ENCODE measurements around the gene ABI2.

The ABI2 gene

GRCh38 chr2:203441463-203441862 lies 113.3 kb downstream of the ABI2 start:
- WGBS (ENCODE audit: extremely low coverage, insufficient coverage, low lambda C conversion rate) = no CpG with 5 or more reads among the region's 3 CpGs

GRCh38 chr2:203442463-203442862 lies 114.3 kb downstream of the ABI2 start:
- no peaks in the 10 kb centered on the region for H3K27me3 ChIP-seq (ENCODE audit: insufficient read depth, low read length, poor library complexity)
- no peak for DNase-seq
- no peak overlapping the region for H3K56ac ChIP-seq (ENCODE audit: low read length)
- H3K36me3 ChIP-seq (ENCODE audit: control insufficient read depth, insufficient read depth, low read length) = peaks cover 2% of the 10 kb centered on the region
- no peak overlapping the region for H3K9ac ChIP-seq (ENCODE audit: low read length)
- H2BK120ac ChIP-seq (ENCODE audit: low read depth, low read length) = no peak overlapping the region
- no peak overlapping the region for H3K23ac ChIP-seq (ENCODE audit: low read length)
- no peak overlapping the region for H2BK15ac ChIP-seq (replicated peaks; ENCODE audit: low read depth)
- WGBS (ENCODE audit: extremely low coverage, insufficient coverage, low lambda C conversion rate) = no CpG with 5 or more reads among the region's 5 CpGs
- H3K79me2 ChIP-seq (ENCODE audit: control insufficient read depth, insufficient read depth, low read length) = no peaks in the 10 kb centered on the region
- H3K4ac ChIP-seq (ENCODE audit: low read depth, low read length) = no peak overlapping the region
- H2AK5ac ChIP-seq (ENCODE audit: low read length) = no peak overlapping the region
- no peak overlapping the region for H4K5ac ChIP-seq (ENCODE audit: low read length)
- H3K27ac ChIP-seq (ENCODE audit: low read depth, low read length) = no peak overlapping the region
- no peak overlapping the region for H2BK5ac ChIP-seq (ENCODE audit: low read length)
- H3K79me1 ChIP-seq (ENCODE audit: low read length) = peaks cover 3% of the 10 kb centered on the region
- no peak overlapping the region for H4K8ac ChIP-seq (ENCODE audit: low read depth, low read length)
- H3K4me1 ChIP-seq (ENCODE audit: control insufficient read depth, low read depth, low read length) = no peaks in the 10 kb centered on the region
- no peak overlapping the region for H3K18ac ChIP-seq (ENCODE audit: low read length)
- H3K4me3 ChIP-seq (ENCODE audit: low read length) = no peak overlapping the region
- H3K4me2 ChIP-seq (ENCODE audit: low read length) = no peak overlapping the region

More at GRCh38 chr2:203441463-203441862, 113.3 kb downstream of the ABI2 start:
- H3K4me1 ChIP-seq (ENCODE audit: control insufficient read depth, low read depth, low read length) = no peaks in the 10 kb centered on the region
- H3K18ac ChIP-seq (ENCODE audit: low read length) = no peak overlapping the region
- H3K4me2 ChIP-seq (ENCODE audit: low read length) = no peak overlapping the region
- no peak overlapping the region for H3K56ac ChIP-seq (ENCODE audit: low read length)
- no peak overlapping the region for H3K4me3 ChIP-seq (ENCODE audit: low read length)
- no peak overlapping the region for H3K9ac ChIP-seq (ENCODE audit: low read length)
- H2BK120ac ChIP-seq (ENCODE audit: low read depth, low read length) = no peak overlapping the region
- no peak overlapping the region for H3K27ac ChIP-seq (ENCODE audit: low read depth, low read length)
- H4K8ac ChIP-seq (ENCODE audit: low read depth, low read length) = no peak overlapping the region
- DNase-seq = no peak
- no peaks in the 10 kb centered on the region for H3K27me3 ChIP-seq (ENCODE audit: insufficient read depth, low read length, poor library complexity)
- H2BK5ac ChIP-seq (ENCODE audit: low read length) = no peak overlapping the region
- no peak overlapping the region for H2AK5ac ChIP-seq (ENCODE audit: low read length)
- H2BK15ac ChIP-seq (replicated peaks; ENCODE audit: low read depth) = no peak overlapping the region
- H3K79me1 ChIP-seq (ENCODE audit: low read length) = peaks cover 3% of the 10 kb centered on the region
- H3K23ac ChIP-seq (ENCODE audit: low read length) = no peak overlapping the region
- no peaks in the 10 kb centered on the region for H3K79me2 ChIP-seq (ENCODE audit: control insufficient read depth, insufficient read depth, low read length)
- H4K5ac ChIP-seq (ENCODE audit: low read length) = no peak overlapping the region
- H3K4ac ChIP-seq (ENCODE audit: low read depth, low read length) = no peak overlapping the region
- peaks cover 2% of the 10 kb centered on the region for H3K36me3 ChIP-seq (ENCODE audit: control insufficient read depth, insufficient read depth, low read length)

GRCh38 chr2:203444738-203445137 lies 116.5 kb downstream of the ABI2 start:
- H4K8ac ChIP-seq (ENCODE audit: low read depth, low read length) = no peak overlapping the region
- no peak overlapping the region for H2AK5ac ChIP-seq (ENCODE audit: low read length)
- no peak overlapping the region for H3K9ac ChIP-seq (ENCODE audit: low read length)
- H4K5ac ChIP-seq (ENCODE audit: low read length) = no peak overlapping the region
- H3K18ac ChIP-seq (ENCODE audit: low read length) = no peak overlapping the region
- no peaks in the 10 kb centered on the region for H3K36me3 ChIP-seq (ENCODE audit: control insufficient read depth, insufficient read depth, low read length)
- H3K27me3 ChIP-seq (ENCODE audit: insufficient read depth, low read length, poor library complexity) = no peaks in the 10 kb centered on the region
- no peak for DNase-seq
- no CpG with 5 or more reads among the region's 7 CpGs for WGBS (ENCODE audit: extremely low coverage, insufficient coverage, low lambda C conversion rate)
- no peak overlapping the region for H2BK120ac ChIP-seq (ENCODE audit: low read depth, low read length)
- H2BK15ac ChIP-seq (replicated peaks; ENCODE audit: low read depth) = no peak overlapping the region
- no peak overlapping the region for H3K23ac ChIP-seq (ENCODE audit: low read length)
- no peaks in the 10 kb centered on the region for H3K79me1 ChIP-seq (ENCODE audit: low read length)
- H3K79me2 ChIP-seq (ENCODE audit: control insufficient read depth, insufficient read depth, low read length) = no peaks in the 10 kb centered on the region
- H3K4ac ChIP-seq (ENCODE audit: low read depth, low read length) = no peak overlapping the region
- H3K56ac ChIP-seq (ENCODE audit: low read length) = no peak overlapping the region
- H2BK5ac ChIP-seq (ENCODE audit: low read length) = no peak overlapping the region
- H3K4me3 ChIP-seq (ENCODE audit: low read length) = no peak overlapping the region
- no peak overlapping the region for H3K4me2 ChIP-seq (ENCODE audit: low read length)
- H3K4me1 ChIP-seq (ENCODE audit: control insufficient read depth, low read depth, low read length) = no peaks in the 10 kb centered on the region
- H3K27ac ChIP-seq (ENCODE audit: low read depth, low read length) = no peak overlapping the region

- H2AK5ac ChIP-seq (ENCODE audit: low read length) = no peak overlapping the region
- no peaks in the 10 kb centered on the region for H3K36me3 ChIP-seq (ENCODE audit: control insufficient read depth, insufficient read depth, low read length)
- H2BK5ac ChIP-seq (ENCODE audit: low read length) = no peak overlapping the region
- no peak overlapping the region for H3K4ac ChIP-seq (ENCODE audit: low read depth, low read length)
- H3K27me3 ChIP-seq (ENCODE audit: insufficient read depth, low read length, poor library complexity) = no peaks in the 10 kb centered on the region
- no peak overlapping the region for H3K18ac ChIP-seq (ENCODE audit: low read length)
- H3K4me1 ChIP-seq (ENCODE audit: control insufficient read depth, low read depth, low read length) = no peaks in the 10 kb centered on the region
- no peak overlapping the region for H3K27ac ChIP-seq (ENCODE audit: low read depth, low read length)
- no peak overlapping the region for H3K9ac ChIP-seq (ENCODE audit: low read length)
- DNase-seq = no peak
- no peak overlapping the region for H2BK120ac ChIP-seq (ENCODE audit: low read depth, low read length)
- no peak overlapping the region for H3K23ac ChIP-seq (ENCODE audit: low read length)
- no CpG with 5 or more reads among the region's 3 CpGs for WGBS (ENCODE audit: extremely low coverage, insufficient coverage, low lambda C conversion rate)
- no peaks in the 10 kb centered on the region for H3K79me1 ChIP-seq (ENCODE audit: low read length)
- H4K8ac ChIP-seq (ENCODE audit: low read depth, low read length) = no peak overlapping the region
- no peak overlapping the region for H3K4me3 ChIP-seq (ENCODE audit: low read length)
- no peak overlapping the region for H4K5ac ChIP-seq (ENCODE audit: low read length)
- no peak overlapping the region for H3K56ac ChIP-seq (ENCODE audit: low read length)
- H3K79me2 ChIP-seq (ENCODE audit: control insufficient read depth, insufficient read depth, low read length) = no peaks in the 10 kb centered on the region
- no peak overlapping the region for H2BK15ac ChIP-seq (replicated peaks; ENCODE audit: low read depth)
- no peak overlapping the region for H3K4me2 ChIP-seq (ENCODE audit: low read length)
Measured at GRCh38 chr2:203446071-203446481, 117.9 kb downstream of the ABI2 start.

- no peak overlapping the region for H3K4me2 ChIP-seq (ENCODE audit: low read length)
- no peak overlapping the region for H3K9ac ChIP-seq (ENCODE audit: low read length)
- no peak for DNase-seq
- H3K36me3 ChIP-seq (ENCODE audit: control insufficient read depth, insufficient read depth, low read length) = no peaks in the 10 kb centered on the region
- no CpG with 5 or more reads among the region's 3 CpGs for WGBS (ENCODE audit: extremely low coverage, insufficient coverage, low lambda C conversion rate)
- H2BK120ac ChIP-seq (ENCODE audit: low read depth, low read length) = no peak overlapping the region
- no peak overlapping the region for H3K56ac ChIP-seq (ENCODE audit: low read length)
- no peak overlapping the region for H3K18ac ChIP-seq (ENCODE audit: low read length)
- H2AK5ac ChIP-seq (ENCODE audit: low read length) = no peak overlapping the region
- H3K4ac ChIP-seq (ENCODE audit: low read depth, low read length) = no peak overlapping the region
- H2BK5ac ChIP-seq (ENCODE audit: low read length) = no peak overlapping the region
- no peak overlapping the region for H2BK15ac ChIP-seq (replicated peaks; ENCODE audit: low read depth)
- no peak overlapping the region for H3K4me3 ChIP-seq (ENCODE audit: low read length)
- H3K4me1 ChIP-seq (ENCODE audit: control insufficient read depth, low read depth, low read length) = no peaks in the 10 kb centered on the region
- H3K27ac ChIP-seq (ENCODE audit: low read depth, low read length) = no peak overlapping the region
- H4K5ac ChIP-seq (ENCODE audit: low read length) = no peak overlapping the region
- no peak overlapping the region for H4K8ac ChIP-seq (ENCODE audit: low read depth, low read length)
- no peaks in the 10 kb centered on the region for H3K27me3 ChIP-seq (ENCODE audit: insufficient read depth, low read length, poor library complexity)
- no peaks in the 10 kb centered on the region for H3K79me1 ChIP-seq (ENCODE audit: low read length)
- H3K23ac ChIP-seq (ENCODE audit: low read length) = no peak overlapping the region
- H3K79me2 ChIP-seq (ENCODE audit: control insufficient read depth, insufficient read depth, low read length) = no peaks in the 10 kb centered on the region
Measured at GRCh38 chr2:203446780-203447179, 118.6 kb downstream of the ABI2 start.

GRCh38 chr2:203450561-203450960 lies 122.4 kb downstream of the ABI2 start:
- WGBS (ENCODE audit: extremely low coverage, insufficient coverage, low lambda C conversion rate) = no CpG with 5 or more reads among the region's 3 CpGs
- Histone ChIP-seq H2AK5ac (ENCODE audit: low read length) (no peak overlapping the region), H3K36me3 (ENCODE audit: control insufficient read depth, insufficient read depth, low read length) (no peaks in the 10 kb centered on the region)

More at GRCh38 chr2:203450561-203450960, 122.4 kb downstream of the ABI2 start:
- H2BK5ac ChIP-seq (ENCODE audit: low read length) = no peak overlapping the region
- H3K4me1 ChIP-seq (ENCODE audit: control insufficient read depth, low read depth, low read length) = no peaks in the 10 kb centered on the region
- H3K9ac ChIP-seq (ENCODE audit: low read length) = no peak overlapping the region
- H3K27ac ChIP-seq (ENCODE audit: low read depth, low read length) = no peak overlapping the region
- no peaks in the 10 kb centered on the region for H3K27me3 ChIP-seq (ENCODE audit: insufficient read depth, low read length, poor library complexity)
- no peaks in the 10 kb centered on the region for H3K79me2 ChIP-seq (ENCODE audit: control insufficient read depth, insufficient read depth, low read length)
- DNase-seq = no peak
- no peak overlapping the region for H3K4me2 ChIP-seq (ENCODE audit: low read length)
- H3K4ac ChIP-seq (ENCODE audit: low read depth, low read length) = no peak overlapping the region
- H4K5ac ChIP-seq (ENCODE audit: low read length) = no peak overlapping the region
- no peak overlapping the region for H3K18ac ChIP-seq (ENCODE audit: low read length)
- H3K79me1 ChIP-seq (ENCODE audit: low read length) = no peaks in the 10 kb centered on the region
- no peak overlapping the region for H2BK120ac ChIP-seq (ENCODE audit: low read depth, low read length)
- no peak overlapping the region for H4K8ac ChIP-seq (ENCODE audit: low read depth, low read length)
- H2BK15ac ChIP-seq (replicated peaks; ENCODE audit: low read depth) = no peak overlapping the region
- no peak overlapping the region for H3K4me3 ChIP-seq (ENCODE audit: low read length)
- no peak overlapping the region for H3K56ac ChIP-seq (ENCODE audit: low read length)
- no peak overlapping the region for H3K23ac ChIP-seq (ENCODE audit: low read length)

Measured in mesendoderm (in vitro differentiated cells).